GM18909 (cell line): ENCODE data around the gene ABCC3.

ENCODE experiments used
- ATAC-seq: cut with Tn5 transposase; IDR thresholded peaks from one replicate; pipeline ENCODE4 v1.9.1; 2021; ENCODE audit warnings: mild to moderate bottlenecking; ENCODE audit not compliant: unreplicated experiment, poor library complexity

Gene ABCC3

DNA sequence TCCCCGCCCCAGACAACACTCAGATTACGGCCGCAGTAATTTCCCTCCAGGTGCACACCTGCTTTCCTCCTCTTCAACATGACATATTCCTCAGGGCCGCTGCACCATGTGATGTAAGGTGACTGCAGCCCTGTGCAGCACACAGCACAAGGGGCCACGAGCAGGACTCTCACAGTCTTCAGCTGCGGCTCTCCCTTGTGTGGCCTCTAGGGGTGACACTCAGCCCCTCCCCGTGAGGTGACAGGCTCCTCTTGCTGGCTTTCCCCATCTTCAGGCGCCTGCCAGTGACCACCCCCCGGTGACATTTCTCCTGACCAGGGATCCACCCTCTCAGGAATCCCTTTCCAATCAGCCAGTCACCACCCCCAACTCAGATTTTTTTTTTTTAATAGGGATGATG is 31.3 kb upstream of the ABCC3 start:
- no peak for ATAC-seq

DNA sequence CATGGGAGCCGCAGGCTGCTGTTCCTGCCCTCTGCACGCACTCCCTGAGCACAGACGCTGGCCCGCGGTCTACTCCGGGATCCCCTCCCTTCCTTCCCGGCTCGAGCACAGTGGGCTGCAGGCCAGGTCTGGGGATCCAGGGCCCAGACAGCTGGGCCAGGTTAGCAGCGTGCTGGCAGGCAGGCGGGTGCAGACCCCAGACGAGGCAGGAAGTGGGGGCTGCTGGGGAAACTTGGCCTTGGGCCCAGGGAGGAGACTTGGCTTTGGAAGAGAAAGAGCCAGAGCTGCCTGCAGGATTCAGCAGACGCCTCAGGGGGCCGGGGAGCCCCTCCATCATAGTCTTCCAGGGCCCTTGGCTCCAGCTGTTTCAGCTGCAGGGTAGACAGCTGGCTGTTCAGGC is 30.2 kb upstream of the ABCC3 start:
- no peak for ATAC-seq

DNA sequence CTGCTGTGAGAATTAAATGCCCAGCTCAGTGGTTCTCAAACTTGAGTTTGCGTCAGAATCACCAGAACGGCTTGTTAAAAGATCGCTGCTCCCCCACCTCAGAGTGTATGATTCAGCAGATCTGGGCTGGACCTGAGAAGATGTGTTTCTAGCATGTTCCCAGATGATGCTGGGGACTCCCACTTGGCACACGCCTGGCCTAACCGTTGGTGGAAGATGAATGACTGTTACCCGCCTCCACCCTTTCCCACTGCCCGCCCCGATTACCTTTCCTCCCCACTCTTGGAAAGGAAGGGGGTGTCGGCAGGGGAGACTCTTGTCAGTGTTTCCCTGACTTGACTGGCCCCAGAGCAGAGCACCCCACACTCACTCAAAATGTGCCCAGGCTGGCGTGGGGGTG is 29.3 kb upstream of the ABCC3 start:
- ATAC-seq, result no peak

DNA sequence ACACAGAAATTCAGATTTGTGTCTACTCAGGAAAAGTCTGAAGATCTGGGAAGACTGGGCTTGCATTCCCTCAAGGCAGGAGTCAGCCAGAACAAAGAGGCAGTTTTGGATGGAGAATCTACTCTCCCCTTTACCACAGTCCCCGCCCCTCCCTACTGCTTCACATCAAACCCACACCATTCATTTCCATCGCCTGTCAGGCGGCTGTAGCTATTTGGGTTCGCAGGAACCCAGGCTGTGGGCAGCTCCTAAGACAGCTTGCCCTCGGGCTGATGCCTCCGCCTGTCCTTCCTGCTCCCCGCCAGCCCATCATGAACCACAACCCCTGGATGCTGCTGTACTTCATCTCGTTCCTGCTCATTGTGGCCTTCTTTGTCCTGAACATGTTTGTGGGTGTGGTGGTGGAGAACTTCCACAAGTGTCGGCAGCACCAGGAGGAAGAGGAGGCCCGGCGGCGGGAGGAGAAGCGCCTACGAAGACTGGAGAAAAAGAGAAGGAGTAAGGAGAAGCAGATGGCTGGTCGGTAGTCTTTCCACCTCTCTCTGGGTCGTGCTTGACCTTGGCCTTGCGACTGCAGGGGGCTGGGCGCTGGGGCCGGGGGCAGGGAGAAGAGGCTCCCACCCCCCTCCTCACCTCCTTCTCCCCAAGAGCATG is 27.0 kb upstream of the ABCC3 start:
- ATAC-seq, result no peak

DNA sequence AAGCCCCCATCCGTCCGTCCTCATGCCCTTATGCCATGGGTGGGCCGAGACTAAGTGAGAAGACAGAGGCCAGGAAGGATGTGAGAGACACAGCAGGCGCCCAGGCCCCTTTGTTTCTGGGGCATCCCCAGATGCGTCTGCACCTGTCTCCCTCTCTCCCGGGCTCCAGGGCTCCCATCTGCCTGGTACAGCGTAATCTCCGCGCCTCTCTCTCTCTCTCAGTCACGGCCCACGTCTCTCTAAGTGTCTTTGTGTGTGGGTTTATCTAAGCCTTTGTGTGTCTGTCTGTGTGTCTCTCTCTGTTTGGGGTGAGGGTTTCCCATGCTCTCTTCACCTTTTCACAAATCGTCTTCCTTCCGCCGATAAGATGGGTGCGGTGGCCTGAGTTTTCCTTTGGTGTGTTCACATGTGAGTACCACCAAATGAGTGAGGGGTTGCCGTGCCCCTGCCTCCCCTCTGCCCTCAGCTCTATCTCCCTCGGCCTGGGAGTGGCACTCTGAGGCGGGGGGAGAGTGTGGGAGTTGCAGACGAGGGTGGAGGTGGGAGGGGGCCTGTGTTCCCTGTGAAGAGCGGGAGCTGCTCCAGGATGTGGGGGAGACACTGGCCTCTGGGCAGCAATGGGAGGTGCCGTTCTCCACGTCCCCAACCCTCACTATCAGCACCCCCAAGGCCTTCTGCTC is 25.8 kb upstream of the ABCC3 start:
- ATAC-seq, result no peak

DNA sequence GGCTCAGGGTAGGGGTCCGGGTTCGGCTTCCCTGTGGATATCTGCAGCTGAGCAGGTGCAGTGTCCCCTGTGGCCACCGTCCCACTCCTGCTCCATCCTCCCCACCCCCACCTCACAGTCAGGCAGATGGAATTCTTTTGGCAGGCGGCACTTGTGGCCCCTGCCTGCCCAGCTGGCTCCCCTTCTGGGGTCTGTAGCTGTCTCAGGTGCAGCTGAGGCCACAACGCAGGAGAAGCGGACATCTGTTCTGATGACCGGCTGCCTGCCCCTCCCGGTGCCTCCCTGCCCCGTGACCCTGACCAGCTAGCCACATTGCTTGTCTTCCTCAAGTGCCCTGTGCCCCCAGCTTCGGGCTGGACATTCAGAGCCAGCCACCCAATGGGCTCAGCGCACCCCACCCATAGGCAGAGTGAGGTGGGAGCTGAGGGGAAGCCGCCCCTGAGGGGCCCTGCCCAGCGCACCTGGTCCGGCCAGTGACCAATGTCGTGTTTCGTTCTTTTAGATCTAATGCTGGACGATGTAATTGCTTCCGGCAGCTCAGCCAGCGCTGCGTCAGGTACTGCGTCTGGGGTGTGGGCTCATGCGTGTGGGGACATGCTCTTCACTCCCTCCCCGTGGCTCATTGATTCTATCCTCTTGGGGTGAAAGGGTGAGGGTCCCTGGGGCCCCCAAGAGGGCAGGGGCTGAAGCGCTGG is 25.2 kb upstream of the ABCC3 start:
- ATAC-seq, result no peak

DNA sequence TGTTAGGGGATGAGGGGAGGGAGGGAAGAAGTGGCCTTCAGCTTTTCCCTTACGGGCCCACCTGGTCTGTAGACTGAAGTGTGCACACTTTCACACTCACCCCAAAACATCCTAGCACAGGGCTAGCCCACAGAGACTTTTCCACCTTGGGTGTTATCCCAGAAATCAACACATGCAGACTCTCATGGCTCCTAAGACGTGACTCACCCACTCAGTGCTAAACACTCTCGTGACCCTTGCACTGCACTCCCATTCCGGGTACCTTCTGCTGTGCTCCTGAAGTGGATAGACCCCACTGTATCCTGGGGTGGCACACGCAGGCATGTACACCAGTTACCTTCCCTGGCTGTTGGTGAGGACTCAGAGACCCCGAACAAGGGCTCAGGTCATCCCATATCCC is 23.0 kb upstream of the ABCC3 start:
- no peak for ATAC-seq

DNA sequence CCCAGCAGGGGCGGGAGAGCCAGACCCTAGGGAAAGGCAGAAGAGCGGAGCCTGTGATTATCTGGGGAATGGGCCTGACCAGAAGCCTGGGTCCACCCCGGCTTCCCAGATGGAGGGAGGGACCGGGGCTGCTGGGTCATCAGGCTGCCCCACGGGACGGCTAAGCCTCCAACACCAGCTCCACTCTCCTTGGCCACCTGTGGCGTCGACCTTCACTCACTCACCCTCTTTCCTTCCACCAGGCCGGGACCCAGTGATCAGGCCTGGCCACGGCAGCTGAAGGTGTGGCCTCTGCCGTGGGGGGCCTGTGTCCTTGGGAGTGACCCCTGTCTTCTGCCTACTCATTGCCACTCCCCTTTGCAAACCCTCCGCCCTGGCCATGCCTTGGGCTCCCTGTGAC is 22.4 kb upstream of the ABCC3 start:
- no peak for ATAC-seq

DNA sequence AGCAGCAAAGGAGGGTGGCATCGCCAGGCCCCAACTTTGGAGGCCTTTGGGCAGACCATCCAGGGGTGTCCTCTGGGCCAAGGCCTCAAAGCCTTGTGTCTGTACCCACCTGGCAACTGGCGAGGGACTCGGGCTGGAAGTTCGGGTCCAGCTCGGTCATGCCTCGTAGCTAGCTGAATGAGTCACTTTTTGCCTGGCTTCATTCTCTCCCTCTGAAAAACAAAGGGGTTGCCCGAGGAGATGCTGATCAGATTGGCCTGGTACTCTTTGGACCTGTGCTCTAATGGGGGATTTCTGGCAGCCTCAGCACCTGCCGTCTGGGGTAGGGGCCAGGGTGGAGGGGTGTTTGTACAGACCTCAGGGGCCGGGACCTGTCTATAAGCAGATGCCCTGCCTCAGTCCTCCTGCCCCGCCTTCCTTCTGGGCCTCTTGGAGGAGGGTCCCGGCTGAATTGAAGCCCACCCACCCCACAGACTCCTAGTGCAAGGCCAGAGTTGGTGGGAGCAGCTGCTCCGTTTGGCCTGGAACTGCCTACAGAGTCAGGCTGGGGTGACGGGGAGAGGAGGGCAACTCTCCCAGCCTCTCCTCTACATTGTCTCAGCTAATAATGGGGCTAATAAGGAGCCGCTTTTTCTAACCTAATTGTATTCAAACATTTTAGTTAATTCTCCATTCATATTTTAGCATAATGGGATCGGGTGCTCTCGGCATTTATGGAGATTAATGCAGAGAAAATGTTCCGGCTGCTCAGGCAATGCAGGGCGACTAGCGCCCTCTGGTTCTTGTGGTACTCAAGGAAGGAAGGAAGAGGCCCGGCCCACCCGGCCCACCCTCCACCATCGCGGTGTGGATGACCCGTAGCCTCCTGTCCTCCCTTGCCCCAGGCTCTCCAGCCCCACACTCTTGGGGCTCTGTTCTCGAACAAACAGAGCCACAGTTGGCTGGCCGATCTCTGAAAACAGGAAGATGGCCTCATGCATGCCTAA is 21.4 kb upstream of the ABCC3 start:
- ATAC-seq, result no peak

DNA sequence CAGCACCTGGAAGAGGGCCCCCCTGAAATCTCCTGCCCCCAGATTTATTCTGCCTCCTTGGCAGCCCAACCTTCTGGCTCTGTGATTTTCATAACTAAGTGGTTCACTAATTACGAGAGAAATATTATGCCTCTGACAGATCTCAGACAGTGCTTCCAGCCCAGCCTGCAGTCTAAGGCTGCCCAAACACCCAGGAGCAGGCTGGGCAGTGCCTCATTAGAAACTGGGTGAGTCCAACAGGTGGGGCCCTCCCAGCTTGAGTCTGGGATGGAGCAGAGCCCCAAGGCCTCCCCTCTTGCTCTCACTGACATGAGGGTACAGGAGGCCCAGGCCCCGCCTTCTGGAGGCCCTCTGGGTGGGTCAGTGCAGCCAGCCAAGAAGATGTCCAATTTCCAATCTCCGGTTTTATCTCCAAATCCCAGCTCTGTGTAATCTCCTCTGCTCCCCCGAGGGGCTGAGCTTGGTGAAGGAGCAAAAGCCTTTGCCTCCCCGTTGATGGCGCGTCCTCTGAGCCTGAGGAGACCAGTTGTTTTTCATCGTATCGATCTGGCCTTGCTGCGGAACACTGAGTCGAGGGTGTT is 20.1 kb upstream of the ABCC3 start:
- no peak for ATAC-seq

DNA sequence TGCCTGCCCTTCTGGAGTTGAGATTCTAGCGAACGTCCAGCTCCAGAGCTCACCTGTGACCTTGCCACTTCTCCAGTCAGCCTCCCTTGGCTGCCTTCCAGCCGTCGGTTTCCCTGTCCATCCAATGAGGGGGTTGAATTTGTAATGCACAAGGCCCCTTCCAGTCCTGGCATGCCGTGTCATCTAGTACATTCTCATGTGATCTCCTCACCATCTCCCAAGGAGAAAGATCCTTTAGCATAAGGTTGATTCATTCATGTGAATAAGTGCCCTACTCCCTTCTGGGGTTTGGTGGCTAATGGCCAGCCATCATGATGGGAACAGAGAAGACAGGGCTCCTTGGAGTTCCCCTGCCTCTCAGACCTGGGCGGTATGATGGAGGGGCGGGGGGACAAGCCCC is 18.9 kb upstream of the ABCC3 start:
- ATAC-seq, result no peak

DNA sequence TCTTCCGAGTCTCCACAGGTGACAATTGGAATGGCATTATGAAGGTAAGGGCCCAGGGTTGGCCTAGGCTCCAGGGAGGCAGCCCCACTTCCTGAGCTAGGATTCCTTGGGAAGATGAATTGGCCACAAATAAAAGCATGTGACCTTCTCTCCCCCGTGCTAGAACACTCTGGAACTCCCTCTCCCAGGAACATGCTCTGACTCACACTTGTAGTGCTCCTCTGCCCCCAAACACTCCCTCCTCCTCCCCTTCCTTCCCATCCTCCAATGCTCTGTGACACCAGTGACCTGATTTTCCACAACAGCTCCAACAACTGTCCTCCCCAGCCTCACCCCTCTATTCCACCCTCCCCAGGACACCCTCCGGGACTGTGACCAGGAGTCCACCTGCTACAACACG is 16.4 kb upstream of the ABCC3 start:
- no peak for ATAC-seq

DNA sequence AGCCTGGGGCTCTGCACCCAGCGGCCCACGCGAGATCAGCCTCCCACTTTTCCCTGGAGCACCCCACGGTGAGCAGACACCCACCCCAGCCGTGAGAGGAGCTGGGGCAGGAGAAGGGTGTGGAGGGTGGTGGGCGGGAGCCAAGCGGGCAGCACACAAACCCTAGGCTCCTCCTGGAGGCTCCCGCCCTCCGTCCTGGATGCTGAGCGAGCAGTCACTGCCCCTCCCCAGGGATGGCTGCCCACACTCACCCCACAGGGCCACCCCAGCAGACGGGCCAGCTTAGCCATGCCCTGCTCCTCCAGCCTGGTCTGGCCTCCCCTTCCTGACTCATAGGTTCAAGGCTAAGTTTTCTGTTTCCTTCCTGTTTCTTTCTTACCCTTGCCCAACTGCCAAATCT is 15.7 kb upstream of the ABCC3 start:
- no peak for ATAC-seq

DNA sequence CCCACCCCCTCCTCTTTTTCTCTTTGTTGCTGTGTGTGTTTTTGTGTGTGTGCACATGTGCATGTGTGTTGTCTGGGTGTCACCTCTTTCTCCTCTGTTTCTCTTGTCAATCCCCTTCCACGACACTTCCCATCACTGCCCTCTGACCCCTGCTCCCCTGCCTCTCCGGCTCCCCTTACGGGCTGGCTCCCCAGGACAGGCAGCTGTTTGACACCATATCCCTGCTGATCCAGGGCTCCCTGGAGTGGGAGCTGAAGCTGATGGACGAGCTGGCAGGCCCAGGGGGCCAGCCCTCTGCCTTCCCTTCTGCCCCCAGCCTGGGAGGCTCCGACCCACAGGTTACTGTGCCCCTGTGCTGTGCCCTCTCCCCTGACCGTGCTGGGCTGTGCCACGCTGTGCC is 15.2 kb upstream of the ABCC3 start:
- no peak for ATAC-seq

DNA sequence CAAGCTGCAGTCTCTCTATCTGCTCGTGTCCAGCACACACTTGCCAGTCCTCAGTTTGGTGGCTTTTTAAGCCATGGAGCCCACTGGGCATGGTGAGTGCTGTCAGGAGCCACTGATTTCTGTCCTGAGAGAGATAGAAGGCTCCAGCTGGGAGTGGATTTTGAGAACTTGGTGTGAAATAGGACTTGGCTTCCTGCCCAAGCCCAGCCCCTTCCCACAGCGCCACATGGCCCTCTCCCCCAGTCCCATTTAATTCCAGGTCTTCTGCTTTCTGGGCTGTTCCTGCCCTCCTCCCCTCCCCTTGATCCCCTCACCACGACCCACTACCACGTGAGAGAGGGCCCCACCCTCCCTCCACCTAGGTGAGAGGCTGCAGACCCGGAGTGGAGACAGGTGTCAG is 14.4 kb upstream of the ABCC3 start:
- no peak for ATAC-seq

DNA sequence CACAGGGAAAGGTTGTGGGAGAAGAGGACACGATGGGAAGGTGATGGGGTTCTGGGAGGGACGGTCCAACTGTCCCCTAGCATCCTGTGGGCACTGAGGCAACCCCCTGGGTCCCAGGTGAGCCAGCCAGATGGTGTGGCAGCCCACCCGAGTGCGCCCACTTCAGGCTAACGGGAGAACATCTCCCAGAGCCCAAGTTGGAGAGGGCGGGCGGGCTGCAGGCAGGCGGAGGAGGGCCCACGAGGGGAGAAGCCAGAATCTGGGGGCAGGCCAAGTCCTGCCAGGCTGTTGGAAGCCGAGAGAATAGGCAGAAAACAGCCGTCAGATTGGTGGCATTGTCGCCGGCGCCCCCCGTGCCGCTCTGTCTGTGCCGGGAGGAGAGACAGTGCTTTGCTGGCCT is 13.8 kb upstream of the ABCC3 start:
- no peak for ATAC-seq

DNA sequence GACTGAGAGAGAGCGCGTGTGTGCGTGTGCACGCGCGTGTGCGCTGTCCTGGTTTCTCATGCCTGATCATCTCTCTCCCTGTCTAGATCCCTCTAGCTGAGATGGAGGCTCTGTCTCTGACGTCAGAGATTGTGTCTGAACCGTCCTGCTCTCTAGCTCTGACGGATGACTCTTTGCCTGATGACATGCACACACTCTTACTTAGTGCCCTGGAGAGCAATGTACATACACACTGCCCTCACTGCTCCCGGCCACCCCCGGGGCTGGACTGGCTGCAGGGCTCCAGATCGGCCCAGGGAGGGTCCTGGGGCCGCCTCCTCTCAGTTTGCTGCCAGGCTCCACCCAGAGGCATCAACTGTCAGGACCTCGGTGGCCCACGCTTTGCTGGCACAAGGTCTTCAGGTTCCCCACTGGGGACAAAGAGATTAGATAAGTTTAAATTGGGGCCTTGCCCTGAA is 13.1 kb upstream of the ABCC3 start:
- no peak for ATAC-seq

DNA sequence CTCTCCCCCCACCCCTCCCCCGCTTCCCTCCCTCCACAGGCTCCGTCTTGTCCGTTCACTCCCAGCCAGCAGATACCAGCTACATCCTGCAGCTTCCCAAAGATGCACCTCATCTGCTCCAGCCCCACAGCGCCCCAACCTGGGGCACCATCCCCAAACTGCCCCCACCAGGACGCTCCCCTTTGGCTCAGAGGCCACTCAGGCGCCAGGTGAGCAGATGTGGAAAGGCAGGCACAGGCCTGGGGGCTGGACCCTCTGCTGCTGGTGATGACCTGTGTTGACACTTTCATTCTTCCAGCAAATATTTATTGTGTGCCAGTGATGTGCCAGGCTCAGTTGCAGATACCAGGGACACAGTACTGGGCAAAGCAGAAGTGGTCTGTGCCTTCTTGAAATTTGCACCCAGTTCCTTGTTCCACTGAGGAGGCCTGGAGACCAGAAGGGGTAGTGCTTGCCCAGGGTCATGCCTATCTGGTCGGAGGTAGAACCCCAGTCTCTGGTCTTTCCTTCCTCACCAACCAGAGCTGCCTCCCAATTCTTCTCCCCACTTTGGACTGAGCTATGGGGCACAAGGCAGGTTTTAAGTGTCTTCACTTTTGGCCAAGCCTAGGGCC is 10.3 kb upstream of the ABCC3 start:
- ATAC-seq, result no peak

DNA sequence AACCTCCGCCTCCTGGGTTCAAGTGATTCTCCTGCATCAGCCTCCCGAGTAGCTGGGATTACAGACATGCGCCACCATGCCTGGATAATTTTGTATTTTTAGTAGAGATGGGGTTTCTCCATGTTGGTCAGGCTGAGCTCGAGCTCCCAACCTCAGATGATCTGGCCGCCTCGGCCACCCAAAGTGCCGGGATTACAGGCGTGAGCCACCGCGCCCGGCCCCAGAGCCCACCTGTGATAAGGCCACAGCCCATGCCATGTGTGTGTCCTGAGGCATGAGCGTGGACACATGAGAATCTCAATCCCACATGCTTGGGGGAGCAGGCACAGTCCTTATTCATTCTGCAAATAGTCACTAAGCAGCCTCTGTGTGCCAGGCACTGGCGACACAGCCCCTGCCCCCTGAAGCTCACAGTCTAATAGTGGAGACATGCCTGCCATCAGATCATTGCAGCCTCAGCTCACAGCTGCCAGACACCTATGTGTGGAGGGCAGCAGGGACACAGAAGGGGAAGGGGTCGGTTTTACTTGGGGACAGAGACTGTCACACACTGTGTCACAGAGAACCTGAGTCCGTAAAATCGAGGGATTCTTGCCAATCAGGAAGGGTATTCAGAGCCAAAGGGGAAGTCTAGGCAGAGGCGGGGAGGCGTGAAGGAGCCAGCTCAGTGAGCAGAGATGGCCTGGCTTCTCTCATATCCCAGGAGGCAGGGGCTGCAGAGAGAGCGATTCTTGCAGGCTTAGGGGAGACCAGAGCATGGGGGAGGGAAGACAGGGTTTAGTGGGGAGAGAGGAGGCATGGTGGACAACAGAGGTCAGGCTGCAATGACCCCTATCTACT is 9.4 kb upstream of the ABCC3 start:
- ATAC-seq, result no peak
